Erythroblast (primary cell): ENCODE measurements around the gene RRBP1.

Source experiments
- GATA1 ChIP-seq: IDR thresholded peaks from 2 replicates; pipeline ENCODE4 v1.6.1; 2011; ENCODE audit warnings: low read depth, mild to moderate bottlenecking, control low read depth, low read length, moderate library complexity
- POLR2A ChIP-seq: IDR thresholded peaks from 2 replicates; pipeline ENCODE4 v1.6.1; 2011; ENCODE audit warnings: mild to moderate bottlenecking, low read length

DNA sequence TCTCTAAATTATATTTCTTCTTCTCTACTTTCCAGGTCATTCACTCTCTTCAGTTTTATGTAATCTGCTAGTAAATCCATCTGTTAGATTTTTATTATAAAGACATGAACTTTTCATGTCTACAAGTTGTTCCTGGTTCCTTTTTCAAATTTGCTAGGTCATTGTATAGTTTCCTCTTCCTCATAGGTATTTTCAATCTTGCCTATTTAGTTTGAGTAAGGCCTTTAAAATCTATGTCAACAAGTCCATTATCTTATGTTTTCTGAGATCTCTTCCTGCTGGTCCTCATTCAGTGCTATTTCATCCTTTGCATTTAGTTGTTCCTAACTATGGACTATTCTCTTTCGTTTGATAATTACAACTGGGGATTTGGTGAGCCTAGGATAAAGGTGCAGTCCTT lies 11.0 kb downstream of the RRBP1 start:
- TF ChIP-seq POLR2A (no peak), GATA1 (no peak)
